ENCODE measurements around the gene ZNF407.

- TF ChIP-seq BHLHE40 (IDR thresholded peaks at IDR 0.05; ENCODE audit: borderline replicate concordance) (no peak), NFRKB (IDR thresholded peaks at IDR 0.05) (no peak), ELF4 (IDR thresholded peaks at IDR 0.05) (no peak), TARDBP (IDR thresholded peaks at IDR 0.05) (no peak), FOXA1 (IDR thresholded peaks at IDR 0.05) (no peak), SUZ12 (IDR thresholded peaks at IDR 0.05) (no peak), CTBP1 (IDR thresholded peaks at IDR 0.05; ENCODE audit: borderline replicate concordance) (no peak), FOXM1 (IDR thresholded peaks at IDR 0.05; ENCODE audit: borderline replicate concordance) (no peak), SP1 (IDR thresholded peaks at IDR 0.05) (no peak), ZNF384 (IDR thresholded peaks at IDR 0.05) (no peak)
Measured at GRCh38 chr18:75005626-75006025, 408.0 kb downstream of the ZNF407 start.
